Measurements from ENCODE around the gene SOBP. TPM values are rescaled to one million over a fixed set of nuclear protein-coding genes. Genes with fewer than 3 reads are reported as not detected.
A peak's percentile ranks its signal among the peaks of the same experiment; 100 is the strongest.

The SOBP gene
- total RNA-seq, 1 donor from 2014 or later: 16.1 TPM

DNA sequence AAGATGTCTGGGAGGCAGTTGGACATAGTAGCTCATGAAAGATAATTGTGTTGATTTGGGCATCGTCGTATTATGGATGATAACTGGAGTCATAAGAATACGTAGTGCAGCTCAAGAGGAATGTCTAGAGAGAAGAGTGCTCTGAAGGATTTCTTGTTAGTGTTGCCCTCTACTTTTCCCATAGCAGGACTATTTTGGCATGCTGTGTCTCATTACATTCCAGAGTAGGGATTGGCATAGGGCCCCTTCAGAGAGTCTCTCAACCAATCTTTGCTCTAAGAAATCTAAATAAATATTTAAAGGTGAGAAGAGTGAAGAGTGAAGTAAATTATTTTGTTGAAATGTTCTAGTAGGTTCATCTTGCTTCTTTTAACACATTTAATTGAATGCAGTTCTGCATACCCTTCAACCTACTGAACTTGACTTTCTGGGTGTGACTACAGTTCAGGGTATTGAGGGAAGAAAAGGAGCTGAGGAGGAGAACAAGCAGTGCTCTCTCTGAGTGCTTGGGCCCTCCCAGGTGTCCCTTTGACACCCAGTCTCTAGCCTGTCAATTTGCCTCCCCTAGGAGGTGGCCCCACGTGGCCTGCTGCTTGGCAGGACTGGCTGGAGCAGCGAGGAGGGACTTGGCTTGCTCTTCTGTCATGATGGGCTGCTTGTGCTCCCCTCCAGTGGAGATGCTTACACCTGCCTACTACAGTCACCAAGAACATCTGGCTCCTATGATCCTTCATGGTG lies 33.3 kb downstream of the SOBP start:
- Mint-ChIP-seq H3K27ac (ENCODE audit: unreplicated experiment) (no peak overlapping the region), H3K4me3 (ENCODE audit: unreplicated experiment) (no peak overlapping the region), H3K9me3 (ENCODE audit: unreplicated experiment) (no peaks in the 10 kb centered on the region), H3K27me3 (ENCODE audit: unreplicated experiment) (peaks cover 2% of the 10 kb centered on the region), H3K4me1 (ENCODE audit: low read depth, unreplicated experiment) (peaks cover 3% of the 10 kb centered on the region), H3K36me3 (ENCODE audit: unreplicated experiment) (no peaks in the 10 kb centered on the region)
- DNase-seq: no peak
- TF ChIP-seq, protein P1, sequence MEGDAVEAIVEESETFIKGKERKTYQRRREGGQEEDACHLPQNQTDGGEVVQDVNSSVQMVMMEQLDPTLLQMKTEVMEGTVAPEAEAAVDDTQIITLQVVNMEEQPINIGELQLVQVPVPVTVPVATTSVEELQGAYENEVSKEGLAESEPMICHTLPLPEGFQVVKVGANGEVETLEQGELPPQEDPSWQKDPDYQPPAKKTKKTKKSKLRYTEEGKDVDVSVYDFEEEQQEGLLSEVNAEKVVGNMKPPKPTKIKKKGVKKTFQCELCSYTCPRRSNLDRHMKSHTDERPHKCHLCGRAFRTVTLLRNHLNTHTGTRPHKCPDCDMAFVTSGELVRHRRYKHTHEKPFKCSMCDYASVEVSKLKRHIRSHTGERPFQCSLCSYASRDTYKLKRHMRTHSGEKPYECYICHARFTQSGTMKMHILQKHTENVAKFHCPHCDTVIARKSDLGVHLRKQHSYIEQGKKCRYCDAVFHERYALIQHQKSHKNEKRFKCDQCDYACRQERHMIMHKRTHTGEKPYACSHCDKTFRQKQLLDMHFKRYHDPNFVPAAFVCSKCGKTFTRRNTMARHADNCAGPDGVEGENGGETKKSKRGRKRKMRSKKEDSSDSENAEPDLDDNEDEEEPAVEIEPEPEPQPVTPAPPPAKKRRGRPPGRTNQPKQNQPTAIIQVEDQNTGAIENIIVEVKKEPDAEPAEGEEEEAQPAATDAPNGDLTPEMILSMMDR (IDR thresholded peaks at IDR 0.05; ENCODE audit: partially characterized antibody, unreplicated experiment): no peak

DNA sequence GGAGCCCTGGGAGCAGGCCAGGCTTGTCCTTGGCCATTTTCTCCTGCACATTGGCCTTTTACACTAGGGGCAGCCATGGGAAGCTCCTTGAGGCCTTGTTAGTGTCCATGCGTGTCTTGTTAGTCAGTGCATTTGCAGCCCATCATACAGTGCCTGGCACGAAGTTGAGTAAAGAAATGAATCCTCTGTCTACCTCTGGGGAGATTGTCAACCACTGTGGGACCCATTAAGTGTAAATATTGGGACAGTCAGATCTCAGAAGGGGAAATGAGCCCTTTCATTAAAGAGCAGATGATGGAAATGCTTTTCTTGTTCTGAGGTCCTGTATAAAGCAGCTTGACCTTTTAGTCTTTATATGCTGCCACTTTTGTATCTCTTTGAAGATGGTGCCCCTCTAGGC lies 33.9 kb downstream of the SOBP start:
- peaks cover 7% of the 10 kb centered on the region for H3K4me1 Mint-ChIP-seq (ENCODE audit: low read depth, unreplicated experiment)
- TF ChIP-seq, protein P1 (IDR thresholded peaks at IDR 0.05; ENCODE audit: partially characterized antibody, unreplicated experiment): no peak
- no peaks in the 10 kb centered on the region for H3K9me3 Mint-ChIP-seq (ENCODE audit: unreplicated experiment)
- no peak overlapping the region for H3K27ac Mint-ChIP-seq (ENCODE audit: unreplicated experiment)
- no peak for DNase-seq
- H3K4me3 Mint-ChIP-seq (ENCODE audit: unreplicated experiment): no peak overlapping the region
- H3K27me3 Mint-ChIP-seq (ENCODE audit: unreplicated experiment): peaks cover 2% of the 10 kb centered on the region
- H3K36me3 Mint-ChIP-seq (ENCODE audit: unreplicated experiment): no peaks in the 10 kb centered on the region

DNA sequence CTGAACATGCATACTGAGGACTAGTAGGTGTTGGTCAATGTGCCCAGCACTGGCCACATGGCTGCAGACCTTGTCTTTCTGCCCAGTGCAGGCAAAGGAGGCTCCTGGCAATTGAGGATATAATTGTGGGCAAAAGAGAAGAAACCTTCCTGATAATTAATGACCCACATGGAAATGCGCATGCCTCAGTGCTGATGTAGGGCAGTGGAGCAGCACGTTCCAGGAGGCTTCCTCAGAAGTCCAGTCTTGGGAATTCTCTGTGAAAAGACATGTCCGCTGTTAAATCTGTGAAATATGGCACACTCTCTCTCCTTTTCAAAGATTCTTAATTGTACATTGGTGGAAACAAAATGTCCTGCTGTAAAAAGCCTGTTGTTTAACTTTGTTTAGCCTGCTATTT lies 34.7 kb downstream of the SOBP start:
- Mint-ChIP-seq H3K4me3 (ENCODE audit: unreplicated experiment) (no peak overlapping the region), H3K36me3 (ENCODE audit: unreplicated experiment) (no peaks in the 10 kb centered on the region), H3K4me1 (ENCODE audit: low read depth, unreplicated experiment) (peaks cover 7% of the 10 kb centered on the region), H3K9me3 (ENCODE audit: unreplicated experiment) (no peaks in the 10 kb centered on the region), H3K27ac (ENCODE audit: unreplicated experiment) (no peak overlapping the region), H3K27me3 (ENCODE audit: unreplicated experiment) (peaks cover 2% of the 10 kb centered on the region)
- DNase-seq: no peak
- TF ChIP-seq, protein P1 (IDR thresholded peaks at IDR 0.05; ENCODE audit: partially characterized antibody, unreplicated experiment): no peak

DNA sequence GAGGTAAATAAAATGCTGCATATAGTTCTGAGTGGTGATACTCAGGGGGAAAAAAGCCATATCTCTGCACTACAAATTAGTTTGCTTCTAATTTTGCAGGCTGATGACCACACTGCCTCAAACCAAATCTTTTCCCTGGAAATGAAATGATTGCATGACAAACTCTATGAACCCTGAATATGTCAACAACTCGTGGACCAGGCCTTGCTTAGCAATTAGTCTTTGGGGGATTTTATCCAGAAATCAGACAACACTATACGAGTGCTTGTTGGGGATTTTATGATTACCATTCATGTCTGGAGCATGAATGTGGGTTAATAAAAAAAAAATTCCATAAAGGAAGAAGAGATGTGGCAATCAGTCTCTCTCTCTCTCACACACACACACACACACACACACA lies 42.0 kb downstream of the SOBP start:
- TF ChIP-seq, protein P1 (IDR thresholded peaks at IDR 0.05; ENCODE audit: partially characterized antibody, unreplicated experiment): no peak
- H3K4me1 Mint-ChIP-seq (ENCODE audit: low read depth, unreplicated experiment): peaks cover 36% of the 10 kb centered on the region
- H3K4me3 Mint-ChIP-seq (ENCODE audit: unreplicated experiment): no peak overlapping the region
- no peaks in the 10 kb centered on the region for H3K9me3 Mint-ChIP-seq (ENCODE audit: unreplicated experiment)
- peak overlapping the region; percentile 44 for H3K27ac Mint-ChIP-seq (ENCODE audit: unreplicated experiment)
- H3K27me3 Mint-ChIP-seq (ENCODE audit: unreplicated experiment): no peaks in the 10 kb centered on the region
- H3K36me3 Mint-ChIP-seq (ENCODE audit: unreplicated experiment): no peaks in the 10 kb centered on the region
- no peak for DNase-seq

DNA sequence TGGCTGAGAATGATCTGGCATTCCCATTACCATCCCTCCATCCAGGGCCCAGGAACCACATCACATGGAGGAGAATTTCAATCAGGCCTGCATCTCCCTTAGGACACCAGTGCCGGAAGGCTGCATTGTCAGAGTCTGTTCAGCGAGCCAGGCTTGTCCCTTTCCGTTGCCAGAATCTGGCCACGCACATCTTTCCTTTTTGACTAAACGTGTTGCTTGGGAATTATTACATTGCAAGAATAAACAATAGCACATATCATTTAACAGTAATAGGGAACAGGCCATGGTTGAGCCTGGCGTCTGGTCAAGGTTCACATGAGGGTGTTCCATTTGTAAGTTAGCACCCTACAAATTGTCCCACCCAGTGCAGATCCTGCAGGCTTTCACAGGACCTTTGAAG lies 42.8 kb downstream of the SOBP start:
- DNase-seq: peak; percentile 70
- Mint-ChIP-seq H3K36me3 (ENCODE audit: unreplicated experiment) (no peaks in the 10 kb centered on the region), H3K9me3 (ENCODE audit: unreplicated experiment) (no peaks in the 10 kb centered on the region), H3K4me3 (ENCODE audit: unreplicated experiment) (peak overlapping the region; percentile 53), H3K4me1 (ENCODE audit: low read depth, unreplicated experiment) (peaks cover 36% of the 10 kb centered on the region), H3K27ac (ENCODE audit: unreplicated experiment) (peak overlapping the region; percentile 44), H3K27me3 (ENCODE audit: unreplicated experiment) (no peaks in the 10 kb centered on the region)
- TF ChIP-seq, protein P1 (IDR thresholded peaks at IDR 0.05; ENCODE audit: partially characterized antibody, unreplicated experiment): no peak
